ENCODE results near the gene SHOX. TPM values are rescaled to one million over a fixed set of nuclear protein-coding genes. Genes with fewer than 3 reads are reported as not detected.

Gene SHOX
- polyA plus RNA-seq, 2 of the 4 experiments (the other 2 are of a cell fraction), result not detected

DNA sequence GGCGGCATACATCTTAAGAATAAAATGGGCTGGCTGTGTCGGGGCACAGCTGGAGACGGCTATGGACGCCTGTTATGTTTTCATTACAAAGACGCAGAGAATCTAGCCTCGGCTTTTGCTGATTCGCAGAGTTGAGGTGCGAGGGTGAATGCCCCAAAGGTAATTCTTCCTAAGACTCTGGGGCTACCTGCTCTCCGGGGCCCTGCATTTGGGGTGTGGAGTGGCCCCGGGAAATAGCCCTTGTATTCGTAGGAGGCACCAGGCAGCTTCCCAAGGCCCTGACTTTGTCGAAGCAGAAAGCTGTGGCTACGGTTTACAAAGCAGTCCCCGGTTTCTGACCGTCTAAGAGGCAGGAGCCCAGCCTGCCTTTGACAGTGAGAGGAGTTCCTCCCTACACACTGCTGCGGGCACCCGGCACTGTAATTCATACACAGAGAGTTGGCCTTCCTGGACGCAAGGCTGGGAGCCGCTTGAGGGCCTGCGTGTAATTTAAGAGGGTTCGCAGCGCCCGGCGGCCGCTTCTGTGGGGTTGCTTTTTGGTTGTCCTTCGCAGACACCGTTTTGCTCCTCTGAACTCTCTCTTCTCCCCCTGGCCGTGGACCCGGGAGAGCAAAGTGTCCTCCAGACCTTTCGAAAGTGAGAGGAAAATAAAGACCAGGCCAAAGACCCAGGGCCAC is 1.9 kb downstream of the SHOX start (continued):
- TF ChIP-seq CHD2 (IDR thresholded peaks at IDR 0.05; ENCODE audit: low read length, partially characterized antibody) (no peak), EHF (CRISPR knock-in tag; IDR thresholded peaks at IDR 0.05) (no peak), ZNF302 (CRISPR knock-in tag; IDR thresholded peaks at IDR 0.05) (no peak), KDM1A (IDR thresholded peaks at IDR 0.05; ENCODE audit: low read depth) (no peak), ESRRA (IDR thresholded peaks at IDR 0.05; ENCODE audit: borderline replicate concordance, low read length) (no peak), RFX5 (IDR thresholded peaks at IDR 0.05) (no peak)
- TF ChIP-seq, protein P1, sequence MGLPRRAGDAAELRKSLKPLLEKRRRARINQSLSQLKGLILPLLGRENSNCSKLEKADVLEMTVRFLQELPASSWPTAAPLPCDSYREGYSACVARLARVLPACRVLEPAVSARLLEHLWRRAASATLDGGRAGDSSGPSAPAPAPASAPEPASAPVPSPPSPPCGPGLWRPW (IDR thresholded peaks at IDR 0.05), result no peak

DNA sequence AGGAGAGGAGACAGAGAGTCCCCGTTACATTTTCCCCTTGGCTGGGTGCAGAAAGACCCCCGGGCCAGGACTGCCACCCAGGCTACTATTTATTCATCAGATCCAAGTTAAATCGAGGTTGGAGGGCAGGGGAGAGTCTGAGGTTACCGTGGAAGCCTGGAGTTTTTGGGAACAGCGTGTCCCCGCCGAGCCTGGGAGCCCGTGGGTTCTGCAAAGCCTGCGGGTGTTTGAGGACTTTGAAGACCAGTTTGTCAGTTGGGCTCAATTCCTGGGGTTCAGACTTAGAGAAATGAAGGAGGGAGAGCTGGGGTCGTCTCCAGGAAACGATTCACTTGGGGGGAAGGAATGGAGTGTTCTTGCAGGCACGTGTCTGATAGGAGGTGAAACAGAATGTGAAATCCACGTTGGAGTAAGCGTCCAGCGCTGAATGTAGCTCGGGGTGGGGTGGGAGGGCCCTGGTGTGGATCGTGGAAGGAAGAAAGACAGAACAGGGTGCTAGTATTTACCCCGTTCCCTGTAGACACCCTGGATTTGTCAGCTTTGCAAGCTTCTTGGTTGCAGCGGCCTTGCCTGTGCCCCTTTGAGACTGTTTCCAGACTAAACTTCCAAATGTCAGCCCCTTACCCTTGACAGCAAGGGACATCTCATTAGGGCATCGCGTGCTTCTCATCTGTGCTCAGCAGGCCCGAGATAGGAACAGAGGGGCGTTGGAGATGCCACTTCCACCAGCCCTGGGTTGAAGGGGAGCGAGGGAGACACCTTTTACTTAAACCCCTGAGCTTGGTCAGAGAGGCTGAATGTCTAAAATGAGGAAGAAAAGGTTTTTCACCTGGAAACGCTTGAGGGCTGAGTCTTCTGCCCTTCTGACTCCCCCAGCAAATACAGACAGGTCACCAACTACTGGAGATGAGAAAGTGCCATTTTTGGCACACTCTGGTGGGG is 2.7 kb downstream of the SHOX start:
- Histone ChIP-seq H3K4me3 (no peak overlapping the region), H3K27ac (no peak overlapping the region), H3K4me1 (0 out of 3 replicates have a peak, but pooled peaks cover 3% of the 10 kb centered on the region), H3K9me3 (no peaks in the 10 kb centered on the region), H3K4me2 (no peak overlapping the region)
- WGBS (ENCODE audit: missing lambda C conversion rate), result 14% methylated on average over 22 of the region's 25 CpGs
- POLR2A ChIA-PET, result no interaction called here
- TF ChIP-seq TFCP2L1 (CRISPR knock-in tag; IDR thresholded peaks at IDR 0.05) (no peak), EP300 (IDR thresholded peaks at IDR 0.05) (no peak), HDAC2 (IDR thresholded peaks at IDR 0.05) (no peak), CHD2 (IDR thresholded peaks at IDR 0.05; ENCODE audit: low read length, partially characterized antibody) (no peak), HEYL (CRISPR knock-in tag; IDR thresholded peaks at IDR 0.05) (no peak), EHF (CRISPR knock-in tag; IDR thresholded peaks at IDR 0.05) (no peak), FOSB (CRISPR knock-in tag; IDR thresholded peaks at IDR 0.05) (no peak)
- TF ChIP-seq, protein P2, sequence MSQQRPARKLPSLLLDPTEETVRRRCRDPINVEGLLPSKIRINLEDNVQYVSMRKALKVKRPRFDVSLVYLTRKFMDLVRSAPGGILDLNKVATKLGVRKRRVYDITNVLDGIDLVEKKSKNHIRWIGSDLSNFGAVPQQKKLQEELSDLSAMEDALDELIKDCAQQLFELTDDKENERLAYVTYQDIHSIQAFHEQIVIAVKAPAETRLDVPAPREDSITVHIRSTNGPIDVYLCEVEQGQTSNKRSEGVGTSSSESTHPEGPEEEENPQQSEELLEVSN (IDR thresholded peaks at IDR 0.05; ENCODE audit: borderline replicate concordance, low read depth), result no peak
- FAIRE-seq, result no peak
- DNase-seq (ENCODE audit: low read depth in 1 of 2, low spot score in 1 of 2), result no peak
- ATAC-seq, result no peak; a peak in 2 of 6 replicates
- CTCF ChIA-PET, result no interaction called here

DNA sequence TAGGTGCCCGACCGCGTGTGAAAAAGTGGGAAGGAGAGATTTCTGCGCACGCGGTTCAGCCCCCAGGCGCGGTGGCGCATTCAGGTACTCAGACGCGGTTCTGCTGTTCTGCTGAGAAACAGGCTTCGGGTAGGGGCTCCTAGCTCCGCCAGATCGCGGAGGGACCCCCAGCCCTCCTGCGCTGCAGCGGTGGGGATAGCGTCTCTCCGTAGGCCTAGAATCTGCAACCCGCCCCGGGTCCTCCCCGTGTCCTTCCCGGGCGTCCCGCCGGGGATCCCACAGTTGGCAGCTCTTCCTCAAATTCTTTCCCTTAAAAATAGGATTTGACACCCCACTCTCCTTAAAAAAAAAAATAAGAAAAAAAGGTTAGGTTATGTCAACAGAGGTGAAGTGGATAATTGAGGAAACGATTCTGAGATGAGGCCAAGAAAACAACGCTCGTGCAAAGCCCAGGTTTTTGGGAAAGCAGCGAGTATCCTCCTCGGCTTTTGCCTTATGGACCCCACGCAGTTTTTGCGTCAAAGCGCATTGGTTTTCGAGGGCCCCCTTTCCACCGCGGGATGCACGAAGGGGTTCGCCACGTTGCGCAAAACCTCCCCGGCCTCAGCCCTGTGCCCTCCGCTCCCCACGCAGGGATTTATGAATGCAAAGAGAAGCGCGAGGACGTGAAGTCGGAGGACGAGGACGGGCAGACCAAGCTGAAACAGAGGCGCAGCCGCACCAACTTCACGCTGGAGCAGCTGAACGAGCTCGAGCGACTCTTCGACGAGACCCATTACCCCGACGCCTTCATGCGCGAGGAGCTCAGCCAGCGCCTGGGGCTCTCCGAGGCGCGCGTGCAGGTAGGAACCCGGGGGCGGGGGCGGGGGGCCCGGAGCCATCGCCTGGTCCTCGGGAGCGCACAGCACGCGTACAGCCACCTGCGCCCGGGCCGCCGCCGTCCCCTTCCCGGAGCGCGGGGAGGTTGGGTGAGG is 3.7 kb downstream of the SHOX start:
- ATAC-seq (no peak), DNase-seq (ENCODE audit: low read depth in 1 of 2, low spot score in 1 of 2) (no peak), FAIRE-seq (no peak)
- no peak overlapping the region for H3K4me3 ChIP-seq
- ChIA-PET POLR2A (no interaction called here), CTCF (no interaction called here)
- H3K27ac ChIP-seq, result no peak overlapping the region
- 0 out of 3 replicates have a peak, but pooled peaks cover 3% of the 10 kb centered on the region for H3K4me1 ChIP-seq
- no peaks in the 10 kb centered on the region for H3K9me3 ChIP-seq
- 60% methylated on average over 76 of the region's 84 CpGs for WGBS (ENCODE audit: missing lambda C conversion rate)
- H3K4me2 ChIP-seq, result no peak overlapping the region
- TF ChIP-seq, protein P3, sequence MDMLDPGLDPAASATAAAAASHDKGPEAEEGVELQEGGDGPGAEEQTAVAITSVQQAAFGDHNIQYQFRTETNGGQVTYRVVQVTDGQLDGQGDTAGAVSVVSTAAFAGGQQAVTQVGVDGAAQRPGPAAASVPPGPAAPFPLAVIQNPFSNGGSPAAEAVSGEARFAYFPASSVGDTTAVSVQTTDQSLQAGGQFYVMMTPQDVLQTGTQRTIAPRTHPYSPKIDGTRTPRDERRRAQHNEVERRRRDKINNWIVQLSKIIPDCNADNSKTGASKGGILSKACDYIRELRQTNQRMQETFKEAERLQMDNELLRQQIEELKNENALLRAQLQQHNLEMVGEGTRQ (IDR thresholded peaks at IDR 0.05), result no peak
- TF ChIP-seq, protein P1 (IDR thresholded peaks at IDR 0.05), result no peak
- TF ChIP-seq NFE2L2 (conservative IDR thresholded peaks at IDR 0.05; ENCODE audit: low read length) (no peak), EHF (CRISPR knock-in tag; IDR thresholded peaks at IDR 0.05) (no peak), KDM5A (IDR thresholded peaks at IDR 0.05) (no peak), MAFK (IDR thresholded peaks at IDR 0.05; ENCODE audit: partially characterized antibody) (no peak), HOXB13 (CRISPR knock-in tag; IDR thresholded peaks at IDR 0.05; ENCODE audit: low read depth) (no peak), TFCP2L1 (CRISPR knock-in tag; IDR thresholded peaks at IDR 0.05) (no peak), CBX2 (IDR thresholded peaks at IDR 0.05; ENCODE audit: borderline replicate concordance, low read depth) (no peak), JUNB (IDR thresholded peaks at IDR 0.05) (no peak)
- TF ChIP-seq, protein P4, sequence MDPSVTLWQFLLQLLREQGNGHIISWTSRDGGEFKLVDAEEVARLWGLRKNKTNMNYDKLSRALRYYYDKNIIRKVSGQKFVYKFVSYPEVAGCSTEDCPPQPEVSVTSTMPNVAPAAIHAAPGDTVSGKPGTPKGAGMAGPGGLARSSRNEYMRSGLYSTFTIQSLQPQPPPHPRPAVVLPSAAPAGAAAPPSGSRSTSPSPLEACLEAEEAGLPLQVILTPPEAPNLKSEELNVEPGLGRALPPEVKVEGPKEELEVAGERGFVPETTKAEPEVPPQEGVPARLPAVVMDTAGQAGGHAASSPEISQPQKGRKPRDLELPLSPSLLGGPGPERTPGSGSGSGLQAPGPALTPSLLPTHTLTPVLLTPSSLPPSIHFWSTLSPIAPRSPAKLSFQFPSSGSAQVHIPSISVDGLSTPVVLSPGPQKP (IDR thresholded peaks at IDR 0.05; ENCODE audit: low read depth, low read length), result no peak
- TF ChIP-seq, protein P5, sequence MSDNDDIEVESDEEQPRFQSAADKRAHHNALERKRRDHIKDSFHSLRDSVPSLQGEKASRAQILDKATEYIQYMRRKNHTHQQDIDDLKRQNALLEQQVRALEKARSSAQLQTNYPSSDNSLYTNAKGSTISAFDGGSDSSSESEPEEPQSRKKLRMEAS (IDR thresholded peaks at IDR 0.05), result no peak
- TF ChIP-seq, protein P2 (IDR thresholded peaks at IDR 0.05; ENCODE audit: borderline replicate concordance, low read depth), result no peak
